ENCODE measurements around the gene PPP1R8. TPM values are rescaled to one million over a fixed set of nuclear protein-coding genes. Genes with fewer than 3 reads are reported as not detected.
A peak's percentile ranks its signal among the peaks of the same experiment; 100 is the strongest.

Gene PPP1R8
- total and polyA plus RNA-seq, 7 experiments from 2014 or later, result 17.5 to 60.2 (median 39.5) TPM

DNA sequence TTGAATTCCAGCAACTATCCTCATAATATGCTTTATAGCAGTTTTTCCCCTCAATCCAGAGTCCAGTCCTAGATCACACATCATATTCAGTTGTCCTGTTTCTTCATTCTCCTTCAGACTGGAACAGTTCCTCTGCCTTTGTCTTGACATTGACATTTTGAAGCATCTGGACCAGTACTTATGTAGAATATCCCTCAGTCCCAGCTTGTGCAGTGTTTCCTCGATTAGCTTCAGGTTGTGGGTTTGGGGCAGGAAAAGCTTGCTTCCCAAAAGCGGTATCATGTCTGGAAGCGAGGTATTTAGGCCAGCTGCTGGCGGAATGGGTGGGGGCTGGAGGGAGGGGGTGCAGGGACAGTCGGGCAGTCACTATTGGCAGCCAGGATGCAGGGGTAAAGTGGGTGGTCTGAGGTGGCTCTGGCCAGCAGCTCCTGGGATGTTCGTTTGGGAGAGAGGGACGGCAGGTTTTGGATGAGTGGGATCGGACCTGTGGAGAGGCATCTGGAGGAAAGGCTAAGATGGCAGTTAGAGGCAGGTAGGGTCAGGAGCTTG is 48.3 kb downstream of the PPP1R8 start:
- ChIA-PET POLR2A (interaction anchor here (0.6 to 1.1 kb wide), 2 partner anchors 9 to 10 kb away, joined by 3 read pairs; no protein-coding TSS in a partner anchor), CTCF (interaction anchor here (0.5 to 1.1 kb wide), 4 partner anchors 12 to 1187 kb away, joined by 3 read pairs; no protein-coding TSS in a partner anchor)
- Histone ChIP-seq H3K27me3 (ENCODE audit: control insufficient read depth in 2 of 2, insufficient read depth in 2 of 2, low read length in 2 of 2) (no peaks in the 10 kb centered on the region), H3K4me3 (ENCODE audit: low read length) (no peak overlapping the region), H3K4me1 (ENCODE audit: control insufficient read depth in 2 of 2, insufficient read depth in 2 of 2, low read length in 2 of 2) (peaks cover 10 to 15% of the 10 kb centered on the region in 2 donors), H3K36me3 (ENCODE audit: control insufficient read depth in 2 of 3, insufficient read depth in 3 of 3, low read length in 3 of 3) (peaks cover 0 to 72% (median 13%) of the 10 kb centered on the region in 3 experiments), H3K9me3 (ENCODE audit: control insufficient read depth in 2 of 3, low read length in 3 of 3) (no peaks in the 10 kb centered on the region), H3K27ac (ENCODE audit: low read depth, low read length) (no peak overlapping the region)
- Mint-ChIP-seq H3K27ac (peak overlapping the region; percentile 9 to 82 (median 58)), H3K27me3 (no peaks in the 10 kb centered on the region), H3K36me3 (peaks cover 5 to 45% (median 22%) of the 10 kb centered on the region in 5 donors), H3K9me3 (no peaks in the 10 kb centered on the region), H3K4me1 (peaks cover 21 to 70% (median 59%) of the 10 kb centered on the region in 7 donors), H3K4me3 (peak overlapping the region in 1 of 10 donors; percentile 51)
- DNase-seq (no peak), ATAC-seq (no peak)
- intact Hi-C loops (cut with micrococcal nuclease), result no loop called here

DNA sequence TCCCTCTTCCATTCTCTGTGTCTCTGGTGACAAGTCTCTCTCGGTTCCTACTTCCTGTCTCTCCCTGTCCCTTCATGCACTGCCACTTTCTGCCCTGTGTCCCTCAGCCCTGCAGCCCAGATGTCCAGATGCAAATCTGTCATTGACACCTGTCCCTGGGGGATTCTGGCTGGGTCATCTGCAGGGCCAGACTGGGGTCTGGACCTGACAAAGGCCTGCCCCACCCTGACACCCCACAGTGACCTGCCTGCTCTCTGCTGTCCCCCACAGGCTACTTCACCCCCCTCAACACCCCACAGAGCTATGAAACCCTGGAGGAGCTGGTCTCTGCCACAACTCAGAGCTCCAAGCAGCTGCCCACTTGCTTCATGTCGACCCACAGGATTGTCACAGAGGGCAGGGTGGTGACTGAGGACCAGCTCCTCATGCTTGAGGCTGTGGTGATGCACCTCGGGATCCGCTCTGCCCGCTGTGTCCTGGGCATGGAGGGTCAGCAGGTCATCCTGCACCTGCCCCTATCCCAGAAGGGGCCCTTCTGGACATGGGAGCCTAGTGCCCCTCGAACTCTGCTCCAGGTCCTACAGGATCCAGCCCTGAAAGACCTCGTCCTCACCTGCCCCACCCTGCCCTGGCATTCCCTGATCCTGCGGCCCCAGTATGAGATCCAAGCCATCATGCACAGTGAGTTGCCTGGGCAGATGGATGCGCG is 48.9 kb downstream of the PPP1R8 start:
- Mint-ChIP-seq H3K36me3 (peaks cover 5 to 52% (median 29%) of the 10 kb centered on the region in 5 donors), H3K27me3 (no peaks in the 10 kb centered on the region), H3K9me3 (no peaks in the 10 kb centered on the region), H3K4me1 (peaks cover 26 to 71% (median 63%) of the 10 kb centered on the region in 7 donors), H3K4me3 (peak overlapping the region in 1 of 10 donors; percentile 25), H3K27ac (peak overlapping the region in 8 of 9 donors; percentile 19 to 82 (median 60))
- Histone ChIP-seq H3K36me3 (ENCODE audit: control insufficient read depth in 2 of 3, insufficient read depth in 3 of 3, low read length in 3 of 3) (peaks cover 0 to 79% (median 13%) of the 10 kb centered on the region in 3 experiments), H3K9me3 (ENCODE audit: control insufficient read depth in 2 of 3, low read length in 3 of 3) (no peaks in the 10 kb centered on the region), H3K4me1 (ENCODE audit: control insufficient read depth in 2 of 2, insufficient read depth in 2 of 2, low read length in 2 of 2) (peaks cover 9 to 11% of the 10 kb centered on the region in 2 donors), H3K27me3 (ENCODE audit: control insufficient read depth in 2 of 2, insufficient read depth in 2 of 2, low read length in 2 of 2) (no peaks in the 10 kb centered on the region), H3K4me3 (ENCODE audit: low read length) (no peak overlapping the region), H3K27ac (ENCODE audit: low read depth, low read length) (peak overlapping the region; percentile 4)
- no peak for DNase-seq
- no peak for ATAC-seq
- CTCF ChIA-PET, result interaction anchor here (0.5 to 1.1 kb wide), 6 partner anchors 11 to 1187 kb away, joined by 3 to 4 read pairs (median 3); no protein-coding TSS in a partner anchor
- intact Hi-C loops (cut with micrococcal nuclease), result no loop called here
- POLR2A ChIA-PET, result interaction anchor here (0.6 to 1.1 kb wide), 2 partner anchors 8 to 10 kb away, joined by 3 read pairs; no protein-coding TSS in a partner anchor

DNA sequence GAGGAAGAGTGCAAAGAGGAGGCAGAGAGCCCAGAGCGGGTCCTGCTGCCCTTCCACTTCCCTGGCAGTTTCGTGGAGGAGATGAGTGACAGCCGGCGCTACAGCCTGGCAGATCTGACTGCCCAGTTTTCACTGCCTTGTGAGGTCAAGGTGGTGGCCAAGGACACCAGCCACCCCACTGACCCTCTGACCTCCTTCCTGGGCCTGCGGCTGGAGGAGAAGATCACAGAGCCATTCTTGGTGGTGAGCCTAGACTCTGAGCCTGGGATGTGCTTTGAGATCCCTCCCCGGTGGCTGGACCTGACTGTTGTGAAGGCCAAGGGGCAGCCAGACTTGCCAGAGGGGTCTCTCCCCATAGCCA is 51.9 kb downstream of the PPP1R8 start:
- H3K36me3 Mint-ChIP-seq, result peaks cover 5 to 70% (median 54%) of the 10 kb centered on the region in 5 donors
- no peak for ATAC-seq
- Histone ChIP-seq H3K27ac (ENCODE audit: low read depth, low read length) (peak overlapping the region; percentile 37), H3K4me1 (ENCODE audit: control insufficient read depth in 2 of 2, insufficient read depth in 2 of 2, low read length in 2 of 2) (peaks cover 23 to 25% of the 10 kb centered on the region in 2 donors), H3K36me3 (ENCODE audit: control insufficient read depth in 2 of 3, insufficient read depth in 3 of 3, low read length in 3 of 3) (peaks cover 0 to 82% (median 20%) of the 10 kb centered on the region in 3 experiments), H3K4me3 (ENCODE audit: low read length) (no peak overlapping the region), H3K27me3 (ENCODE audit: control insufficient read depth in 2 of 2, insufficient read depth in 2 of 2, low read length in 2 of 2) (no peaks in the 10 kb centered on the region), H3K9me3 (ENCODE audit: control insufficient read depth in 2 of 3, low read length in 3 of 3) (no peaks in the 10 kb centered on the region)
- no peaks in the 10 kb centered on the region for H3K9me3 Mint-ChIP-seq
- peaks cover 40 to 77% (median 61%) of the 10 kb centered on the region in 7 donors for H3K4me1 Mint-ChIP-seq
- H3K27ac Mint-ChIP-seq, result peak overlapping the region in 5 of 9 donors; percentile 17 to 54 (median 32)
- H3K27me3 Mint-ChIP-seq, result no peaks in the 10 kb centered on the region
- H3K4me3 Mint-ChIP-seq, result no peak overlapping the region
- no peak for DNase-seq
- POLR2A ChIA-PET, result interaction anchor here (1.1 kb wide), 1 partner anchor 17 kb away, joined by 3 read pairs; no protein-coding TSS in a partner anchor
- intact Hi-C loops (cut with micrococcal nuclease), result no loop called here
- CTCF ChIA-PET, result no interaction called here

DNA sequence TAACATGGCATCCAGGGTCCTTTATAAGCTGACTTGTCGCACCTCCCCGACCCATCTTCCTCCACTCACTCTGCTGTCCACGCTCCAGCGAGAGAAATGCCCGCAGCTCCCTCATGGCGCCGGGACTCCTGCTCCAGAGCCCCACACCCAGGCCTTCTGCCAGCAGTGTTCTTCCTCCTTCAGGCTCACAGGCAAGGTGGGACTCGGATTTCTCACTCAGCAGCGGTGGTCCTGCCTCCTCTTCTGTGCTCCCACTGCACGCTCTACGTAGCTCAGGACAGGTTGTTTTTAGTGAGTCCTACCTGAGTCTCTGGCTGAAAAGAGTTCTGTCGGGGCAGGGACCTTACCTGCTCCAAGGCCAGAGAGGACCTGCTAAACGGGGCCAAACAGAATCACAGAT is 53.0 kb downstream of the PPP1R8 start:
- H3K36me3 Mint-ChIP-seq, result peaks cover 5 to 68% (median 48%) of the 10 kb centered on the region in 5 donors
- no peak for DNase-seq
- H3K4me3 ChIP-seq (ENCODE audit: low read length), result no peak overlapping the region
- peak overlapping the region; percentile 7 to 94 (median 67) for H3K27ac Mint-ChIP-seq
- POLR2A ChIA-PET, result interaction anchor here (0.6 to 1.4 kb wide), 3 partner anchors 14 to 16 kb away, joined by 3 to 5 read pairs (median 3); no protein-coding TSS in a partner anchor
- no peak overlapping the region for H3K27ac ChIP-seq (ENCODE audit: low read depth, low read length)
- peaks cover 39 to 76% (median 58%) of the 10 kb centered on the region in 7 donors for H3K4me1 Mint-ChIP-seq
- peaks cover 25 to 29% of the 10 kb centered on the region in 2 donors for H3K4me1 ChIP-seq (ENCODE audit: control insufficient read depth in 2 of 2, insufficient read depth in 2 of 2, low read length in 2 of 2)
- intact Hi-C loops (cut with micrococcal nuclease), result no loop called here
- CTCF ChIA-PET, result no interaction called here
- peak overlapping the region in 1 of 10 donors; percentile 12 for H3K4me3 Mint-ChIP-seq
- no peaks in the 10 kb centered on the region for H3K27me3 Mint-ChIP-seq
- H3K9me3 ChIP-seq (ENCODE audit: control insufficient read depth in 2 of 3, low read length in 3 of 3), result no peaks in the 10 kb centered on the region
- ATAC-seq, result no peak
- peaks cover 0 to 77% (median 18%) of the 10 kb centered on the region in 3 experiments for H3K36me3 ChIP-seq (ENCODE audit: control insufficient read depth in 2 of 3, insufficient read depth in 3 of 3, low read length in 3 of 3)
- no peaks in the 10 kb centered on the region for H3K27me3 ChIP-seq (ENCODE audit: control insufficient read depth in 2 of 2, insufficient read depth in 2 of 2, low read length in 2 of 2)
- H3K9me3 Mint-ChIP-seq, result no peaks in the 10 kb centered on the region

DNA sequence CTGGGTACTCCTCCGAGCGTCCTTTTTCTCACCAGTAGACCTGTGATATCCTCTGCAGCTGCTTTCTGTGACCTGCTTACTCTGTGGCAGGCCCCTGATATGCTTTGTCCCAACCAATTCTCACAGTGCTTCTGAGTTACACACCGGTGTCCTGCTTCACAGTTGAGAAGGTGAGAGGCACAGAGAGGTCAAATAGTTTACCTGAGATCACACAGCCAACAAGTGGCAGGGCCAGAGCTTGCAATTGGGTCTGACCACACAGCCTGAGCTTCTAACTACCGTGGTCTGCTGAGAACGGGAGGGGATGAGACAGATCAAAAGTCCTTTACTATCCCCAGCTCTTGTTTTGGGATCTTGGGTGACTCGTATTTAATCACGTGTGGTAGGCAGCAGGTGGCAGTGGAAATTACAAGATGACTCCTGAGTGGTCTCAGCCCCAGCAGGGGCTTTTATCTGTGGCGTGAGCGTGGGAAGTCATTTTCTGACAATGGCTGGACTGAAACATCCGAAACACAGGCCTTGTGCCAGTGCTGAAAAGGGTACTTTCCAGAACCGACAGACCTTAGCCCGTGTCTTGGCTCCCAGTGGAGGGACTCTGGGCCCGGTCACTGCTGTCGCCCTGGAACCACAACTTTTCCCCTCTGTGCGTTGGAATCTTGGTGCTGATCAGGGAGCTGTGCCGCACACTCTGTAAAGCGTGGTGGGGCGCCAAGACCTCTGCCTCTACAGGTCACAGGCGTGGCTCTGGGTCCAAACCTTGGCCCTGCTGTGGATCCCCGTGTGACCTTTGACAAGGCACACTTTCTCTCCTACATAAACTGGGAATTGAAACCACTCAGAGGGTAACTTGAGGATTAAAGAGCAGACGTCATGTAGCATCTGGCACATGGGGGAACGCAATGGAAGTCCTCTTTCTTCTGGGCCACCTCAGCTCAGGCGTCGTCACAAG is 53.7 kb downstream of the PPP1R8 start:
- CTCF ChIA-PET, result interaction anchor here (0.6 kb wide), 1 partner anchor 445 kb away, joined by 3 read pairs; no protein-coding TSS in a partner anchor
- peaks cover 28 to 29% of the 10 kb centered on the region in 2 donors for H3K4me1 ChIP-seq (ENCODE audit: control insufficient read depth in 2 of 2, insufficient read depth in 2 of 2, low read length in 2 of 2)
- no peaks in the 10 kb centered on the region for H3K27me3 ChIP-seq (ENCODE audit: control insufficient read depth in 2 of 2, insufficient read depth in 2 of 2, low read length in 2 of 2)
- Mint-ChIP-seq H3K27ac (peak overlapping the region in 8 of 9 donors; percentile 43 to 94 (median 69)), H3K4me1 (peaks cover 35 to 77% (median 60%) of the 10 kb centered on the region in 7 donors), H3K36me3 (peaks cover 5 to 64% (median 43%) of the 10 kb centered on the region in 5 donors), H3K4me3 (peak overlapping the region in 1 of 10 donors; percentile 17), H3K27me3 (no peaks in the 10 kb centered on the region), H3K9me3 (no peaks in the 10 kb centered on the region)
- H3K36me3 ChIP-seq (ENCODE audit: control insufficient read depth in 2 of 3, insufficient read depth in 3 of 3, low read length in 3 of 3), result peaks cover 0 to 70% (median 14%) of the 10 kb centered on the region in 3 experiments
- peak; percentile 33 for ATAC-seq
- POLR2A ChIA-PET, result interaction anchor here (1.4 kb wide), 1 partner anchor 13 kb away, joined by 5 read pairs; no protein-coding TSS in a partner anchor
- H3K27ac ChIP-seq (ENCODE audit: low read depth, low read length), result no peak overlapping the region
- H3K4me3 ChIP-seq (ENCODE audit: low read length), result no peak overlapping the region
- no peaks in the 10 kb centered on the region for H3K9me3 ChIP-seq (ENCODE audit: control insufficient read depth in 2 of 3, low read length in 3 of 3)
- intact Hi-C loops (cut with micrococcal nuclease), result no loop called here
- no peak for DNase-seq

DNA sequence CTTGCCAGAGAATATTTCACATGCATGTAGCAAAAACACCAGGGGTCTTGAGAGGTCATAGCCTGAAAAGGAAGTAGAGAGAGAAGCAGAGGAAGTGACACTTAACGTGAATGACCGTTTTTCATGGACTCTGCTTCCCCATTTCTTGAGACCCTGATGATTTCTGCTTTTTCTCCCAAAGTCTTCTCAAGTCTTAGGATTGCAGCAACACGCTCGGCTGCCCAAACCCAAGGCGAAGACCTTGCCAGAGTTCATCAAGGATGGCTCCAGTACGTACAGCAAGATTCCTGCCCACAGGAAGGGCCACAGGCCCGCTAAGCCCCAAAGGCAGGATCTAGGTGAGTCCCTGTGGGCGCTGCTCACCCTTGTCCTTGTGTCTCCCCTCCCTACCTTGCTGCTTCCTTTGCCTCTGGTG is 54.5 kb downstream of the PPP1R8 start:
- H3K27ac Mint-ChIP-seq, result peak overlapping the region in 7 of 9 donors; percentile 7 to 94 (median 71)
- DNase-seq (no peak), ATAC-seq (peak; percentile 48)
- ChIA-PET CTCF (no interaction called here), POLR2A (no interaction called here)
- no peak overlapping the region for H3K4me3 ChIP-seq (ENCODE audit: low read length)
- no peaks in the 10 kb centered on the region for H3K27me3 ChIP-seq (ENCODE audit: control insufficient read depth in 2 of 2, insufficient read depth in 2 of 2, low read length in 2 of 2)
- H3K36me3 ChIP-seq (ENCODE audit: control insufficient read depth in 2 of 3, insufficient read depth in 3 of 3, low read length in 3 of 3), result peaks cover 0 to 67% (median 7%) of the 10 kb centered on the region in 3 experiments
- H3K9me3 Mint-ChIP-seq, result no peaks in the 10 kb centered on the region
- peaks cover 35 to 80% (median 62%) of the 10 kb centered on the region in 7 donors for H3K4me1 Mint-ChIP-seq
- no peak overlapping the region for H3K27ac ChIP-seq (ENCODE audit: low read depth, low read length)
- intact Hi-C loops (cut with micrococcal nuclease), result no loop called here
- no peaks in the 10 kb centered on the region for H3K9me3 ChIP-seq (ENCODE audit: control insufficient read depth in 2 of 3, low read length in 3 of 3)
- no peaks in the 10 kb centered on the region for H3K27me3 Mint-ChIP-seq
- peaks cover 5 to 66% (median 41%) of the 10 kb centered on the region in 5 donors for H3K36me3 Mint-ChIP-seq
- peaks cover 29 to 33% of the 10 kb centered on the region in 2 donors for H3K4me1 ChIP-seq (ENCODE audit: control insufficient read depth in 2 of 2, insufficient read depth in 2 of 2, low read length in 2 of 2)
- H3K4me3 Mint-ChIP-seq, result peak overlapping the region in 2 of 10 donors; percentile 45

Data from naive thymus-derived CD4-positive, alpha-beta T cell (primary cell).